ENCODE measurements around the gene KCNJ15. TPM values are rescaled to one million over a fixed set of nuclear protein-coding genes. Genes with fewer than 3 reads are reported as not detected.
"Not testable (repeated sequence)": the region's sequence is repeated elsewhere in the genome, so short reads cannot be mapped to it uniquely, and the experiment has no call there.

Gene KCNJ15
- total and polyA plus RNA-seq, 11 donors: 0.07 to 1.8 (median 0.38) TPM

DNA sequence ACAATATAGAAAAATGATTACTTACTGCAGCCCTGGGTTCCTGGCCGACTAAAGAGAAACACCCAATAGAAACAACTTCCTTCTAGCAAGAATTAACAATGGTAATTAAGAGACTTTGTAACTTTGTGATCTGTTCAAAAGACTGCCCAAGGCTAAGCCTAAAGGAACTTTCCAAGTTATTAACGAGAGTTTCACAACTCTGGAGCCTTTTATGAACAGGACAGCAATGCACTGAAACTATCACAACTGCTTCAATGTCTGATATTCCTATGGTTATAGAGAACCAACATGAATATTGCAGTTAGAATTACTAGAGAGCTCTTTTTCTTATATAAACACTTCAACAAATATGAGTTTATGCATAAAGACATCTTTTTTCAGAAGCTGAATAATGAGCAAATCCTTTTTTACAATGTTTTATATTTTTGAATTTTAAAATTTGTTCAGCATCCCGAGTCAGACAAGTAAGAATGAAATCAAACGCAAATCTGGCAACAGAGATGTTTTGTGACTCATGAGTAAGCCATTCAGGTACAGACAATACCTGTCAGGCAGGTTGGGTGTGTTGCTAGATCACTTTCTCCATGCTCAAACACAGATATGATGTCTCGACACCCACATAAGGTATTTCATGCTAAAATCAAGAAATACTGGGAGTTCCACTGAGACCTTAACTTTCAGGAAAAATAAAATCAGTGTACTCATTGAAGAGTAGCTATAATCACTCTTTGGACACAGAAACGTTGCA, 22.2 kb upstream of the KCNJ15 start:
- Histone ChIP-seq H3K4me1 (peaks cover 0 to 7% (median 0%) of the 10 kb centered on the region in 12 donors), H3K36me3 (no peaks in the 10 kb centered on the region), H3K9me3 (peaks cover 0 to 26% (median 20%) of the 10 kb centered on the region in 12 donors), H3K27ac (no peak overlapping the region), H3K4me3 (no peak overlapping the region), H3K27me3 (no peaks in the 10 kb centered on the region)
- intact Hi-C loops (cut with DNase I): no loop called here
- no peak for DNase-seq
- TF ChIP-seq, protein P1, sequence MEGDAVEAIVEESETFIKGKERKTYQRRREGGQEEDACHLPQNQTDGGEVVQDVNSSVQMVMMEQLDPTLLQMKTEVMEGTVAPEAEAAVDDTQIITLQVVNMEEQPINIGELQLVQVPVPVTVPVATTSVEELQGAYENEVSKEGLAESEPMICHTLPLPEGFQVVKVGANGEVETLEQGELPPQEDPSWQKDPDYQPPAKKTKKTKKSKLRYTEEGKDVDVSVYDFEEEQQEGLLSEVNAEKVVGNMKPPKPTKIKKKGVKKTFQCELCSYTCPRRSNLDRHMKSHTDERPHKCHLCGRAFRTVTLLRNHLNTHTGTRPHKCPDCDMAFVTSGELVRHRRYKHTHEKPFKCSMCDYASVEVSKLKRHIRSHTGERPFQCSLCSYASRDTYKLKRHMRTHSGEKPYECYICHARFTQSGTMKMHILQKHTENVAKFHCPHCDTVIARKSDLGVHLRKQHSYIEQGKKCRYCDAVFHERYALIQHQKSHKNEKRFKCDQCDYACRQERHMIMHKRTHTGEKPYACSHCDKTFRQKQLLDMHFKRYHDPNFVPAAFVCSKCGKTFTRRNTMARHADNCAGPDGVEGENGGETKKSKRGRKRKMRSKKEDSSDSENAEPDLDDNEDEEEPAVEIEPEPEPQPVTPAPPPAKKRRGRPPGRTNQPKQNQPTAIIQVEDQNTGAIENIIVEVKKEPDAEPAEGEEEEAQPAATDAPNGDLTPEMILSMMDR (IDR thresholded peaks at IDR 0.05): no peak
- TF ChIP-seq POLR2A (IDR thresholded peaks at IDR 0.05): no peak
- 72 to 81% (median 76%) methylated on average over 6 of the region's 6 CpGs for WGBS, 4 donors
- ATAC-seq: no peak

DNA sequence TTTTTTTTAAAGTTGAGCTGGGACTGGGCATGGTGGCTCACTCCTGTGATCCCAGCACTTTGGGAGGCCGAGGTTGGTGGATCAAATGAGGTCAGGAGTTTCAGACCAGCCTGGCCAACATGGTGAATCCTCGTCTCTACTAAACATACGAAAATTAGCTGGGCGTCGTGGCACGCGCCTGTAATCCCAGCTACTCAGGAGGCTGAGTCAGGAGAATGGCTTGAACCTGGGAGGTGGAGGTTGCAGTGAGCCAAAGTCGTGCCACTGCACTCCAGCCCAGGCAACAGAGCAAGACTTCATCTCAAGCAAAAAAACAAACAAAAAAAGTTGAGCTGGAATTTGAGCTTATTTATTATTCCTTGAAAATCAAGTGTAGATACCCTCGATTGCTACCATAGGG, 21.5 kb upstream of the KCNJ15 start:
- H3K27ac ChIP-seq; H3K36me3 ChIP-seq; ATAC-seq; intact Hi-C loops (cut with DNase I); DNase-seq; H3K4me1 ChIP-seq; H3K4me3 ChIP-seq; H3K27me3 ChIP-seq: not testable (repeated sequence)
- WGBS, 4 donors: 91 to 94% (median 93%) methylated on average over 9 of the region's 9 CpGs
- H3K9me3 ChIP-seq: peaks cover 0 to 20% (median 13%) of the 10 kb centered on the region in 12 donors

DNA sequence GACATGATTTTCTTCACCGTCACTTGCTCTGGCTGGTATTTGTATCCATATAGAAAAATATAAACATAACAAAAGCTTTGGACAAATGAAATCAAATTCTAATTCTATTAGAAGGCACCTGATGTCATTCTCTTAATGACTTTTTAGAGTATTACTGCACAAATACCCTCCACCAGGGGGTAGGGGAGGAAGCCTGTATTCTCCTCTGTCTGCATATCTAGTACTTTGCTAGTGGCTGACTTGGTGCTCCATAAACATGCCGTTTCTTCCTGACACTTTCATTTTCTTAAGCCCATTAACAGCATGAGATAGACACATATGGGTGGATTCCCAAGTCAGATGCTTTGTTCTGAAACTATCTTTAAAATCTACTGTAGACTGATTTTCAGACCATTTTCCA, 20.6 kb upstream of the KCNJ15 start:
- no peak for ATAC-seq
- intact Hi-C loops (cut with DNase I): no loop called here
- TF ChIP-seq, protein P1 (IDR thresholded peaks at IDR 0.05): peak in 1 of 12 donors; percentile 8
- TF ChIP-seq POLR2A (IDR thresholded peaks at IDR 0.05): no peak
- Histone ChIP-seq H3K4me1 (peaks cover 0 to 17% (median 3%) of the 10 kb centered on the region in 12 donors), H3K36me3 (no peaks in the 10 kb centered on the region), H3K27me3 (no peaks in the 10 kb centered on the region), H3K4me3 (no peak overlapping the region), H3K9me3 (peaks cover 0 to 10% (median 4%) of the 10 kb centered on the region in 12 donors), H3K27ac (no peak overlapping the region)
- WGBS, 4 donors: 78 to 84% (median 83%) methylated on average over 2 of the region's 2 CpGs
- no peak for DNase-seq

DNA sequence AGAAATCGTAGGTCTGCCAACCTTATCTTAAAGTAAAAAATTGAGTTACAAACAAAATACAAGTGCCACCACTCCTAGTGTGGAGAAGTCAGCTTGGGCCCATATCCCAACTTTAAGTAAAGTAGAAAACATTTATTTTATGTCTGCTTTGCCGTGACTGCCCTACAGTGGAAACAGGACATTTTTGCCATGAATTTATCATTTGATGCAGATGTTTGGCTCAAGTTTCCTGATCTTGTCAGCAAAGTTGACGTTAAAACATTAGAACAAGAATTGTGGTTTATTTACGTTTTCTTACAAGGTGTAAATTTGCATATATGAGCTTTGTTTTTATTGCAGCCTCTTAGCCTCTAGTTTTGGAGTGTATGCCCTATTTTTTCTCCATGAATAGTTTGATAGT, 17.1 kb upstream of the KCNJ15 start:
- intact Hi-C loops (cut with DNase I): no loop called here

More for the DNA sequence above, 17.1 kb upstream of the KCNJ15 start:
- Histone ChIP-seq H3K27ac (no peak overlapping the region), H3K36me3 (no peaks in the 10 kb centered on the region), H3K4me1 (peaks cover 0 to 21% (median 8%) of the 10 kb centered on the region in 12 donors), H3K27me3 (no peaks in the 10 kb centered on the region), H3K9me3 (no peaks in the 10 kb centered on the region), H3K4me3 (no peak overlapping the region)
- WGBS, 4 donors: 79 to 86% (median 84%) methylated on average over 4 of the region's 4 CpGs
- DNase-seq: no peak
- TF ChIP-seq, protein P1 (IDR thresholded peaks at IDR 0.05): no peak
- TF ChIP-seq POLR2A (IDR thresholded peaks at IDR 0.05): no peak
- no peak for ATAC-seq

Data from heart left ventricle (tissue), 16 donors.